Motor neuron (in vitro differentiated cells): Measurements from ENCODE around the gene NLRC5. TPM values are rescaled to one million over a fixed set of nuclear protein-coding genes. Genes with fewer than 3 reads are reported as not detected.
"Not testable (repeated sequence)": the region's sequence is repeated elsewhere in the genome, so short reads cannot be mapped to it uniquely, and the experiment has no call there.

Experiments
- ATAC-seq, 8 experiments: fragments of 200-7000 bp; cut with Tn5 transposase; replicated peaks in 6 of 8; 2 replicates each; pipeline ENCODE4 v1.8.0; 2021; ENCODE audit warnings: mild to moderate bottlenecking in 8 of 8, moderate library complexity in 8 of 8
- H3K27ac ChIP-seq, 2 donors: fragments of 250-450 bp; sonication (Bioruptor Pico); 2 replicates each; pipeline ENCODE4 v1.9.0; 2021; ENCODE audit warnings: antibody characterized with exemption in 2 of 2, mild to moderate bottlenecking in 2 of 2, moderate library complexity in 1 of 2
- H3K4me1 ChIP-seq, 2 donors: fragments of 250-450 bp; sonication (Bioruptor Pico); replicated peaks in 1 of 2; 2 replicates each; pipeline ENCODE4 v1.6.1; 2021; ENCODE audit warnings: antibody characterized with exemption in 2 of 2, mild to moderate bottlenecking in 2 of 2, moderate library complexity in 1 of 2
- H3K4me3 ChIP-seq, 5 donors: fragments of 250-450 bp; sonication (Bioruptor Pico); 2 replicates each; pipeline ENCODE4 v1.9.0; 2021; ENCODE audit warnings: antibody characterized with exemption in 5 of 5, mild to moderate bottlenecking in 5 of 5, moderate library complexity in 4 of 5
- WGBS, 10 experiments: fragments of 450-650 bp; shearing (Covaris generic); methylation state at CpG; one replicate each; pipeline ENCODE4 v1.0.0; 2022; 5-methylcytosine and 5-hydroxymethylcytosine counted together
- in situ Hi-C, 9 experiments: fragments of 400-800 bp; cut with MboI; loops; one replicate each; pipeline ENCODE4 v1.15.0; 2021; ENCODE audit warnings: low sequenced_read_pairs in 9 of 9, low pct_unique_long_range_greater_than_20kb in 2 of 9; ENCODE audit not compliant: unreplicated experiment in 9 of 9
- total RNA-seq, 8 experiments: library from RNA; unstranded; fragments of 300-600 nt; gene quantifications; 2 replicates each; pipeline versions ENCODE4 v1.2.3 to v1.2.4, GENCODE V29; 2022

NLRC5 gene
- total RNA-seq, 8 experiments from 2014 or later = 0.16 to 38.8 (median 3.4) TPM

DNA sequence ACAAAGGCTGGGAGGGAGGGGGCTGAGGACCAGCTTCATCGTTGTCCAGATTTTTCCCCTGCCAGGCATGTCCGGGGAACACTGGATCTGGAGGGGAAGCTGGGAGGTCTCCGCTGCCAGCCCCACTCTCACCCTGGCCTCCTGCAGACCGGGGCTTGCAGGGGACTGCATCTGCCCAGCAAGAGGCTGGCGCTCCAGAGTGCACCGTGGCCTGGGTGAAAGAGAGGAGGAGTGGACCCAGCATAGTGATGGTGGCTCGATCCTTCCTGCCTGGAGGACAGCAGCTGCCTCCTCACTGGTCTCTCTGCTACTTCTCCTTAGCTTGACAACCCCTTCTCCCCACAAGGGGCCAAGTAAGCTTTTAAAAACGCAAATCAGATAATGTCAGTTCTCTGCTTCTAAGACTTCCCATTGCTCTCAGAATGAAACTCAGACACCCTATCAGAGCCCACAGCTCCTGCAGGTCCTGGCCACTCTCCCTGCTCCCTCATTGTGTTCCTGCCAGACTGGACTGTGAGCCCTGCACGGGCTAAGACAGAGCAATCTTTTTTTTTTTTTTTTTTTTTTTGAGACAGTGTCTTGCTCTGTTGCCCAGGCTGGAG lies 118.1 kb downstream of the NLRC5 start:
- in situ Hi-C loops = no loop called here
- Histone ChIP-seq H3K4me3 (no peak overlapping the region), H3K4me1 (peaks cover 18 to 53% of the 10 kb centered on the region in 2 donors), H3K27ac (no peak overlapping the region)
- 40 to 100% (median 71%) methylated on average over 1 to 5 of the region's 9 CpGs; no CpG with 5 or more reads in 5 of the 10 experiments for WGBS, 10 experiments
- ATAC-seq = peak in 5 of 8 experiments; percentile 9 to 63 (median 39)

DNA sequence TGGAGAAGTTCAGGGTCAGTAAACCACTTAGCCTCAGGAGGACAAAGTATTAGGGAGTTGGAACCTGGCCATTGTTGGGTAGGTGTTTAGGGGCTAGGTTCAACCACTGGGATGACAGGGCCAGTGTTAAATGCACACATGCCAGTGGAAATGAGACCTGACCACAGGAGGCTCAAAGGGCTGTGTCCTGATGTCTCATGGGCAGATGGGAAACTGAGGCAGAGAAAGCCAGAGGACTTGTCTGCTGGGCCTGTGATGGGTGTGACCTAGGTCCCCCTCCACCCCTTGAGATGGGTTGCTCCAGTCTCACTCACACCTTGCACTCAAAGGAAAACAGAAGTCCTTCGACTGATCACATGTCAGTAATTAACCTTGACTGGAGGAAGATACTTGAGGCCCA lies 119.1 kb downstream of the NLRC5 start:
- ATAC-seq = no peak
- Histone ChIP-seq H3K4me3 (no peak overlapping the region), H3K4me1 (peaks cover 10 to 46% of the 10 kb centered on the region in 2 donors), H3K27ac (no peak overlapping the region)
- in situ Hi-C loops = no loop called here
- WGBS, 10 experiments = 80 to 100% (median 83%) methylated on average over 1 of the region's 1 CpG; no CpG with 5 or more reads in 6 of the 10 experiments

DNA sequence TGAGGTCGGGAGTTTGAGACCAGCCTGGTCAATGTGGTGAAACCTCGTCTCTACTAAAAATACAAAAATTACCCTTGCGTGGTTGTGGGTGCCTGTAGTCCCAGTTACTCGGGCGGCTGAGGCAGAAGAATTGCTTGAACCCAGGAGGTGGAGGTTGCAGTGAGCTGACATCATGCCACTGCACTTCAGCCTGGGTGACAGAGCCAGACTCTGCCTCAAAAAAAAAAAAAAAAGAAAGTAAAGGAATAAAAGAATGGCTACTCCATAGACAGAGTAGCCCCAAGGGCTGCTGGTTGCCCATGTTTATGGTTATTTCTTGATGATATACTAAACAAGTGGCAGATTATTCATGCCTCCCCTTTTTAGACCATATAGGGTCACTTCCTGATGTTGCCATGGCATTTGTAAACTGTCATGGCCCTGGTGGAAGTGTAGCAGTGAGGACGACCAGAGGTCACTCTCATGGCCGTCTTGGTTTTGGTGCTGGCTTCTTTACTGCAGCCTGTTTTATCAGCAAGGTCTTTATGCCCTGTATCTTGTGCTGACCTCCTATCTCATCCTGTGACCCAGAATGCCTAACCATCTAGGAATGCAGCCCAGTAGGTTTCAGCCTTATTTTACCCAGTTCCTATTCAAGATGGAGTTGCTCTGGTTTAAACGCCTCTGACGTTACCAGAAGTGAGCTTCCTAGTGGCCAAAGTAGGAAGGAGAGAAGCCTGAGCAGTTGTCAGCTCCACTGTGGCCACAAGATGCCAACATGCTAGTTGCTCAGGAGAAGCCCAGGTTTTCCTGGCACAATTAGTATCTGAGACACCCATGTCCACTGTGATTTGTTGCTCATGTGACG lies 120.1 kb downstream of the NLRC5 start:
- in situ Hi-C loops, H3K4me3 ChIP-seq: not testable (repeated sequence)
- whole genome bisulfite sequencing, 10 experiments = 61 to 100% (median 85%) methylated on average over 1 to 10 of the region's 10 CpGs; no CpG with 5 or more reads in 1 of the 10 experiments
- ATAC-seq = peak in 5 of 8 experiments; percentile 43 to 66 (median 53)
- H3K4me1 ChIP-seq = peaks cover 7 to 45% of the 10 kb centered on the region in 2 donors
- H3K27ac ChIP-seq = peak overlapping the region in 1 of 2 donors; percentile 11

DNA sequence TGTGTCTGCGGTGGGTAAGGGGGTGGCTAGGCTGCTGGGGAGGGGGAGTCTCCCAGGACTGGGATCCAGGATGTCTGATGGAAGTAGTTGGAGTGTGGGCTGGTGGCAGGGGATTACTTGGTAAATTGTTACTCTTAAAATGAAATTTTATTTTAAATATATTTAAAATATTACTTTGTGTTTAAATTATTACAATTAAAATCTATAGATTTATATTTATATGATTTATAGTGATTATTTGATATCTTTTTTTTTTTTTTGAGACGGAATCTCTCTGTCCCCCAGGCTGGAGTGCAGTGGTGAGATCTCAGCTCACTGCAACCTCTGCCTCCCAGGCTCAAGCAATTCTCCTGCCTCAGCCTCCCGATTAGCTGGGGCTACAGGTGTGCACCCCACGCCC lies 121.6 kb downstream of the NLRC5 start:
- in situ Hi-C loops = no loop called here
- no peak for ATAC-seq
- H3K4me3 ChIP-seq = no peak overlapping the region
- H3K4me1 ChIP-seq = peaks cover 15 to 52% of the 10 kb centered on the region in 2 donors
- no peak overlapping the region for H3K27ac ChIP-seq
- 93 to 100% (median 100%) methylated on average over 1 to 4 of the region's 4 CpGs; no CpG with 5 or more reads in 4 of the 10 experiments for WGBS, 10 experiments

DNA sequence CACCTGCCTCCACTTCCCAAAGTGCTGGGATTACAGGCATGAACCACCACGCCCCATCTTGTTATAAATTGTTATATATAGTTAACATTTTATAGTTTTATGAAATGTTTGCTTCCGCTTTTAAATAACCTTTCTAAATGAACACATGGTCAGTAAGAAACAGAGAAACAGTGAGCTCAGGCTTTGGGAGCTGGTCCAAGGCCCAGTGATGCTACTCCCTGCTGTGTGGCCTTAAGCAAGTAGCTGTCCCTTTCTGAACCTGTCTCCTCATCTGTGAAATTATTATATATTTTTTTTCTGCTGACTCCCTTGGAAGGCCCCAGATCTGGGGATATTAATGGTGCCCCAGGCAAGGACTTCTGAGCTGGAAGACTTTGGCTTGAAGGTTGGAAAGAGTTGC lies 122.1 kb downstream of the NLRC5 start:
- in situ Hi-C loops = no loop called here
- Histone ChIP-seq H3K27ac (no peak overlapping the region), H3K4me1 (peaks cover 18 to 52% of the 10 kb centered on the region in 2 donors), H3K4me3 (no peak overlapping the region)
- ATAC-seq = no peak
- 80 to 100% (median 100%) methylated on average over 1 to 2 of the region's 2 CpGs; no CpG with 5 or more reads in 2 of the 10 experiments for WGBS, 10 experiments

DNA sequence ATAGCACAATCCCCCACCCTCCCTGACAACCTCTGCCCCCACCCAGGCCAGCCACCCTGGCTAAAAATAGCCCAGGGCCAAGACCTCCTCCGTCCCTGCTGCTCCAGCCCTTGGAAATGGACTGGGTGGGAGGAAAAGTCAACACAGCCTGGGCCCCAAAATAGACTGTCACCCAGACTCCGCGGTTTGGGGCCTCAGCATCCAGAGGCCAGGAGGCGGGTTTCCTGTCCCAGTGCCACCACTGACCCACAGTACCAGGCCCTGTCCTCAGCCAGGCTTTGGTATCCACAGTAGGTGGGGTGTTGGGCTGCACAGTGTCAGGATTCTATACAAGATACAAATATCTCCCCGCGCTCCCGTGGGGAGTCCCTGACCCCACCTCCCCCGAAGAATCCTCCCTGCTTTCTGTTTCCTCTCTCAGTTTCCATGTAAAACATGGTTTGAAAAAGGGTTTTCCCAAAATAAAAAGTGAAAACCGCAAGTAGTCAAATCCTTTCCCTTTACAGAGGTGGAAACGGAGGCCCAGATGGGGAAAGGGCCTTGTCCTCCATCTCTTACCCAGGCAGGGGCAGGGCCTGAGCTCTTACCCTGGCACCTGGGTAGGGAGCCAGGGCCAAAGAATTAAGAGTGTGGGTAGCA lies 123.2 kb downstream of the NLRC5 start:
- Histone ChIP-seq H3K27ac (peak overlapping the region in 1 of 2 donors; percentile 28), H3K4me1 (peaks cover 18 to 47% of the 10 kb centered on the region in 2 donors), H3K4me3 (no peak overlapping the region)
- 73 to 100% (median 86%) methylated on average over 1 to 6 of the region's 10 CpGs; no CpG with 5 or more reads in 5 of the 10 experiments for WGBS, 10 experiments
- in situ Hi-C loops = no loop called here
- ATAC-seq = no peak

DNA sequence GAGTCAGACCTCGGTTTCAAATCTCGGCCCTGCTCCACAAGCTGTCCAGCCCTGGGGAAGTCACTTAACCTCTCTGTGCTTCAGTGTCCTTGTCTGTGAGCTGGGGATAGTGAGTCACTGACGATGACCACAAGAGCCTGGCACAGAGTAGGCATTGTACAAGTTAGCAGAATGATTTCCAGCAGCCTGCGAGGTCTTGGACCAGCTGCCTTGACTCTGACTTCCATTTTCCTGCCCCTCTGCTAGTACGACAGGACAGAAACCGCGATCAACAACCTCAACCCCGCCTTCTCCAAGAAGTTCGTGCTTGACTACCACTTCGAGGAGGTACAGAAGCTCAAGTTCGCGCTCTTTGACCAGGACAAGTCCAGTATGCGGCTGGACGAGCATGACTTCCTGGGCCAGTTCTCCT lies 123.7 kb downstream of the NLRC5 start:
- in situ Hi-C loops = no loop called here
- 69 to 98% (median 94%) methylated on average over 2 to 13 of the region's 14 CpGs; no CpG with 5 or more reads in 3 of the 10 experiments for WGBS, 10 experiments
- ATAC-seq = no peak
- no peak overlapping the region for H3K4me3 ChIP-seq
- H3K27ac ChIP-seq = peak overlapping the region in 1 of 2 donors; percentile 38
- peaks cover 18 to 46% of the 10 kb centered on the region in 2 donors for H3K4me1 ChIP-seq

DNA sequence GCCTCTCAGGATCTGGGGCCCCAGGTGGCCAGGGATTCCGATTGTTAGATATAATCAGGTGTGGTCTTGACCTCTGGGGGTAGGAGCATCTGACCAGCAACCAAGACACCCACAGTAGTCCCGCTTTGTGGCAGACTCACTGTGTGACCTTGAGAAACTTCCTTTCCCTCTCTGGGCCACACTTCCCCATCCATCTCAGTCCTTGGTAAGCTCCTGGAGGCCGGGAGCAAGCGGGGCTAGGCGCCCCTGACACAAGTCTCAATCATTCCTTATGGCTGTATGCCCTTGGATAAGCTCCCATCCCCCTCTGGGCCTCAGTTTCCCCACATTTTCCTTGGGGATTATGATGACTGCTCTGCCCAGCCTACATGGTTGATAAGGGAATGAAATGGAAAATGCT lies 124.3 kb downstream of the NLRC5 start:
- in situ Hi-C loops = no loop called here
- Histone ChIP-seq H3K4me1 (peaks cover 18 to 46% of the 10 kb centered on the region in 2 donors), H3K27ac (no peak overlapping the region), H3K4me3 (no peak overlapping the region)
- ATAC-seq = no peak
- WGBS, 10 experiments = 80 to 100% (median 92%) methylated on average over 1 to 5 of the region's 5 CpGs; no CpG with 5 or more reads in 5 of the 10 experiments

DNA sequence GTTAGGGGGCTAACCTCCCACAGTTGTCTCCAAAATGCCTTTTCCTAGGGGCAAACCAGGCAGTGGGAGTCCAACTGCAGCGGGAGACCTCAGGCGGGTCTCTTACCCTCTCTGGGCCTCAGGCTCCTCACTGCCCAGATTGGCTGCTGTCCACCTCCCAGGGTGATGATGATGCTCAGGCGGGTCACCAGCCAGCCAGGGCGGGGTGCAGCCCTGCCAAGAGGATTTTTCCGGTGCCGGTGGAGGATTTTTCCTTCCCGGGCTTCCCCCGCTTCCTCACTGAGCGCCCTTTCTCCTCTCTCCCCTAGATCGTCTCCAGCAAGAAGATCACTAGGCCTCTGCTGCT lies 125.8 kb downstream of the NLRC5 start:
- Histone ChIP-seq H3K27ac (peak overlapping the region; percentile 63 to 87), H3K4me3 (peak overlapping the region in 2 of 5 donors; percentile 3 to 7), H3K4me1 (peaks cover 12 to 37% of the 10 kb centered on the region in 2 donors)
- in situ Hi-C loops = no loop called here
- ATAC-seq = peak in 6 of 8 experiments; percentile 23 to 52 (median 40)
- WGBS, 10 experiments = 80 to 91% (median 83%) methylated on average over 1 to 4 of the region's 10 CpGs; no CpG with 5 or more reads in 6 of the 10 experiments

DNA sequence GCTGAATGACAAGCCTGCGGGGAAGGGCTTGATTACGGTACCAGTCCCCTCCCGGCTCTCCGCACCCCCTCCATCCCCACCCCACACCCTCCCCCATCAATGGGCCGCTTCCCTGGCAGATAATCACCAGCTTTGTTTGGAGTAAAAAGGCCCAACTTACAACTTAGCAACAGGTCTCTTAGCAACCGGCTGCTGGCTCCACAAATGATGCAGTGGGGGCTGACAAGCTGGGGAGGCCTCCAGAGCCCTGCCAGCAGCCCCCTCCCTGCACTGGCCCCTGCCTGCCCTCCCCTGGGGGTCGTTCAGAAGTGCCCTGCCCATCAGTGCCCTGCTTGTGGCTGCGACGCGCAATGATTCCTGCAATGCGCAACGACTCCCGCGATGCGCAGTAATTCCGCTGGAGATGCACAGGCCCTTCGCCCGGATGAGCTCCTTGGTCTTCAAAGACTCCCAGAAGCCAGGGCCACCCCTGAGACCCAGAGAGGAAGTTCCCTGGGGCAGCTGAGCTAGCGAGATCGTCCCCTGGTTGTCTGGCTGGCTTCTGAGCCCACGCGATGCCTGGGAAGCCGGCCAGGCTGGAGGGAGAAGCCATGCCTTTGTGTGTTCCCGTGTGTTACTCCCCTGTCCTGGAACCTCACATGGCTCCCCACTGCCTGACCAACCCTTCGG lies 126.3 kb downstream of the NLRC5 start:
- peaks cover 12 to 37% of the 10 kb centered on the region in 2 donors for H3K4me1 ChIP-seq
- ATAC-seq = peak in 7 of 8 experiments; percentile 61 to 87 (median 83)
- in situ Hi-C loops = no loop called here
- 2 to 60% (median 17%) methylated on average over 1 to 14 of the region's 25 CpGs; no CpG with 5 or more reads in 5 of the 10 experiments for WGBS, 10 experiments
- peak overlapping the region; percentile 40 to 87 for H3K27ac ChIP-seq
- peak overlapping the region in 2 of 5 donors; percentile 5 to 6 for H3K4me3 ChIP-seq

DNA sequence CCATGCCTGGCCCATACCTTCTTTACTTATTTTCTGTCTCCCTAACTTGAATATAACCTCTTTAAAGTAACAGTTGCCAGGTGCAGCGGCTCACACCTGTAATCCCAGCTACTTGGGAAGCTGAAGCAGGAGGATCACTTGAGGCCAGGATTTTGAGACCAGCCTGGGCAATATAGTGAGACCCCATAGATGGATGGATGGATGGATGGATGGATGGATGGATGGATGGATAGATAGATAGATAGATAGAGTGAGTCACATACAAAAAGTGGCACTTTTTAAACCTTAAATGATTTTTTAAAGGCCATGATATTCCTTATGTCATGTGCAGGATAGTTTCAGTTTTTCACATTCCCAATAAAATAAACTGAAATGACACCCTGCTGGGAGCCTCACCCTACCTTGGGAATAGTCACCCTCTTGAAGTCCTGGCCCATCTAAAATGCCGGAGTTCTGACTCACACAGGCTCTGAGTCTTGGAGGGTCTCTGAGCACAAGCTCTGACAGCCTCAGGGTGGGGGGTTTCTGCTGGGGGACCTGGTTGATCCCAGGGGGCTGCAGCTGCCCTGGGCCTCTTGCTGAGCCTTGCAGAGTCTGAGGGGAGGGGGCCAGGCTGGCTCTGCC lies 129.2 kb downstream of the NLRC5 start:
- peaks cover 12 to 24% of the 10 kb centered on the region in 2 donors for H3K4me1 ChIP-seq
- H3K27ac ChIP-seq = no peak overlapping the region
- ATAC-seq = no peak
- H3K4me3 ChIP-seq = no peak overlapping the region
- in situ Hi-C loops = no loop called here
- 80 to 100% (median 100%) methylated on average over 1 to 2 of the region's 2 CpGs; no CpG with 5 or more reads in 4 of the 10 experiments for WGBS, 10 experiments
